Measurements from ENCODE around the gene SP3. TPM values are rescaled to one million over a fixed set of nuclear protein-coding genes. Genes with fewer than 3 reads are reported as not detected.

SP3 gene
- polyA plus RNA-seq (31.9 to 46.7 TPM (median 39.3 TPM) in 3 replicates), polyA minus RNA-seq (25.9 to 93.0 TPM (median 54.3 TPM) in 3 replicates)
- polyA plus RNA-seq (2011; ENCODE audit: low read depth): 14.9 TPM
- 13.6 and 34.9 TPM in 2 replicates for polyA plus RNA-seq (2011; cell fraction: cytosol; rRNA removed)
- polyA plus RNA-seq (2011; cell fraction: nucleus; rRNA removed): 27.6 and 29.2 TPM in 2 replicates
- 24.9 and 25.4 TPM in 2 replicates for polyA plus RNA-seq (2012; ENCODE audit: low replicate concordance)
- 17.8 TPM for polyA minus RNA-seq (2011; cell fraction: cytosol; rRNA and poly(A)+ RNA removed)
- polyA minus RNA-seq (2011; cell fraction: nucleus; rRNA and poly(A)+ RNA removed): 35.9 and 68.2 TPM in 2 replicates

GRCh38 chr2:173965372-173966025 lies at the start of gene SP3:
Gene SP3 (minus strand): TSS chr2:173965373. CDS start chr2:173965171, 202 bp downstream.
- dilution Hi-C loops (cut with MboI; ENCODE audit: extremely low pct_ligation_motif_present, low sequenced_read_pairs): no loop called here

GRCh38 chr2:174014699-174015070 lies 49.5 kb upstream of the SP3 start:
- no peaks in the 10 kb centered on the region for H4K20me1 ChIP-seq (ENCODE audit: control insufficient read depth, extremely low read depth, insufficient read depth, low read length)
- FAIRE-seq: peak; percentile 23
- dilution Hi-C loops (cut with MboI; ENCODE audit: extremely low pct_ligation_motif_present, low sequenced_read_pairs): no loop called here

More at GRCh38 chr2:173965372-173966025, at the start of gene SP3:
- Histone ChIP-seq H3K36me3 (ENCODE audit: control insufficient read depth in 2 of 2, extremely low read depth in 1 of 2, insufficient read depth in 2 of 2, low read length in 2 of 2) (no peaks in the 10 kb centered on the region), H3K9ac (ENCODE audit: control insufficient read depth, extremely low read depth, insufficient read depth, low read length) (peak within 1 kb of the TSS; percentile 96), H3K79me2 (ENCODE audit: control insufficient read depth, insufficient read depth, low read length) (peaks cover 31% of the 10 kb centered on the region), H3K4me1 (ENCODE audit: control insufficient read depth, extremely low read depth, insufficient read depth, low read length) (peaks cover 9% of the 10 kb centered on the region), H4K20me1 (ENCODE audit: control insufficient read depth, extremely low read depth, insufficient read depth, low read length) (no peaks in the 10 kb centered on the region), H3K27me3 (ENCODE audit: control insufficient read depth, extremely low read depth, insufficient read depth, low read length) (no peaks in the 10 kb centered on the region), H3K9me3 (ENCODE audit: control insufficient read depth, low read depth, low read length) (no peaks in the 10 kb centered on the region), H3K9me1 (ENCODE audit: control insufficient read depth, extremely low read depth, insufficient read depth, low read length) (no peaks in the 10 kb centered on the region), H3K4me3 (ENCODE audit: control insufficient read depth in 2 of 3, extremely low read depth in 1 of 3, insufficient read depth in 2 of 3, low read depth in 1 of 3, low read length in 3 of 3) (peak within 1 kb of the TSS; percentile 82 to 93 (median 90)), H2AFZ (ENCODE audit: control insufficient read depth, low read length) (peak within 1 kb of the TSS; percentile 89), H3K4me2 (ENCODE audit: control insufficient read depth, extremely low read depth, insufficient read depth, low read depth, low read length) (peak within 1 kb of the TSS; percentile 98), H3K27ac (ENCODE audit: control insufficient read depth, insufficient read depth, low read length) (peak within 1 kb of the TSS; percentile 95)
- TF ChIP-seq EZH2 (IDR thresholded peaks at IDR 0.05; ENCODE audit: low read length): no peak
- TF ChIP-seq CTCF (optimal IDR thresholded peaks at IDR 0.05 in 1 of 3, IDR thresholded peaks at IDR 0.05 in 1 of 3, conservative IDR thresholded peaks at IDR 0.05 in 1 of 3; ENCODE audit: extremely low read depth in 1 of 3, insufficient read depth in 2 of 3, low read length in 3 of 3): no peak
- DNase-seq (ENCODE audit: low read depth, low spot score) (no peak), FAIRE-seq (no peak)

More at GRCh38 chr2:174014699-174015070, 49.5 kb upstream of the SP3 start:
- DNase-seq (ENCODE audit: low read depth, low spot score): no peak
- Histone ChIP-seq H3K9me3 (ENCODE audit: control insufficient read depth, low read depth, low read length) (no peaks in the 10 kb centered on the region), H3K27me3 (ENCODE audit: control insufficient read depth, extremely low read depth, insufficient read depth, low read length) (no peaks in the 10 kb centered on the region), H3K36me3 (ENCODE audit: control insufficient read depth in 2 of 2, extremely low read depth in 1 of 2, insufficient read depth in 2 of 2, low read length in 2 of 2) (no peaks in the 10 kb centered on the region), H3K4me2 (ENCODE audit: control insufficient read depth, extremely low read depth, insufficient read depth, low read depth, low read length) (no peak overlapping the region), H3K9me1 (ENCODE audit: control insufficient read depth, extremely low read depth, insufficient read depth, low read length) (no peaks in the 10 kb centered on the region), H3K4me3 (ENCODE audit: control insufficient read depth in 2 of 3, extremely low read depth in 1 of 3, insufficient read depth in 2 of 3, low read depth in 1 of 3, low read length in 3 of 3) (no peak overlapping the region), H3K9ac (ENCODE audit: control insufficient read depth, extremely low read depth, insufficient read depth, low read length) (no peak overlapping the region), H2AFZ (ENCODE audit: control insufficient read depth, low read length) (no peak overlapping the region), H3K27ac (ENCODE audit: control insufficient read depth, insufficient read depth, low read length) (no peak overlapping the region), H3K79me2 (ENCODE audit: control insufficient read depth, insufficient read depth, low read length) (no peaks in the 10 kb centered on the region), H3K4me1 (ENCODE audit: control insufficient read depth, extremely low read depth, insufficient read depth, low read length) (peaks cover 11% of the 10 kb centered on the region)
- no peak for TF ChIP-seq CTCF (optimal IDR thresholded peaks at IDR 0.05 in 1 of 3, IDR thresholded peaks at IDR 0.05 in 1 of 3, conservative IDR thresholded peaks at IDR 0.05 in 1 of 3; ENCODE audit: extremely low read depth in 1 of 3, insufficient read depth in 2 of 3, low read length in 3 of 3)
- TF ChIP-seq EZH2 (IDR thresholded peaks at IDR 0.05; ENCODE audit: low read length): no peak

All from keratinocyte (primary cell).